ENCODE measurements around the gene BCAS3. TPM values are rescaled to one million over a fixed set of nuclear protein-coding genes. Genes with fewer than 3 reads are reported as not detected.

The BCAS3 gene
- total RNA-seq: 1 to 10 TPM; 7.2 to 7.5 TPM

- H3K4me1 Mint-ChIP-seq (ENCODE audit: low read depth): peaks cover 11% of the 10 kb centered on the region
- H3K36me3 Mint-ChIP-seq (ENCODE audit: low read depth): no peaks in the 10 kb centered on the region
- H3K9me3 Mint-ChIP-seq: peaks cover 1% of the 10 kb centered on the region
- H3K27me3 Mint-ChIP-seq (ENCODE audit: low read depth): no peaks in the 10 kb centered on the region
- peak within 1 kb of the TSS; percentile 79 for H3K27ac Mint-ChIP-seq
- peak within 1 kb of the TSS; percentile 91 for H3K4me3 Mint-ChIP-seq
- intact Hi-C loops (cut with micrococcal nuclease): loop anchor here (1.0 to 10.0 kb wide), 6 partner anchors 77 to 1522 kb away; partner anchors contain the start of genes APPBP2, HEATR6, PPM1D and PRR11
- DNase-seq: peak; percentile 99
- CTCF ChIA-PET: interaction anchor here (0.6 to 1.1 kb wide), 3 partner anchors 34 to 323 kb away, joined by 4 to 5 read pairs (median 4); no protein-coding TSS in a partner anchor
These were observed at the start of gene BCAS3 for GRCh38 chr17:60677308-60678117. TSS of gene BCAS3 (plus strand) at chr17:60677851.

GRCh38 chr17:60628252-60628889 is 49.3 kb upstream of the BCAS3 start:
- peaks cover 9% of the 10 kb centered on the region for H3K4me1 Mint-ChIP-seq (ENCODE audit: low read depth)

GRCh38 chr17:60629120-60629519 is 48.5 kb upstream of the BCAS3 start:
- Mint-ChIP-seq H3K4me3 (no peak overlapping the region), H3K27me3 (ENCODE audit: low read depth) (no peaks in the 10 kb centered on the region), H3K4me1 (ENCODE audit: low read depth) (peaks cover 9% of the 10 kb centered on the region), H3K27ac (no peak overlapping the region), H3K9me3 (no peaks in the 10 kb centered on the region), H3K36me3 (ENCODE audit: low read depth) (peaks cover 1% of the 10 kb centered on the region)
- intact Hi-C loops (cut with micrococcal nuclease): no loop called here
- CTCF ChIA-PET: interaction anchor here (0.6 kb wide), 2 partner anchors 9 to 106 kb away, joined by 3 to 9 read pairs; no protein-coding TSS in a partner anchor
- no peak for DNase-seq

More at GRCh38 chr17:60628252-60628889, 49.3 kb upstream of the BCAS3 start:
- no peak for DNase-seq
- H3K36me3 Mint-ChIP-seq (ENCODE audit: low read depth): peaks cover 1% of the 10 kb centered on the region
- no peaks in the 10 kb centered on the region for H3K27me3 Mint-ChIP-seq (ENCODE audit: low read depth)
- H3K9me3 Mint-ChIP-seq: no peaks in the 10 kb centered on the region
- CTCF ChIA-PET: interaction anchor here (0.6 kb wide), 2 partner anchors 10 to 105 kb away, joined by 3 to 9 read pairs; no protein-coding TSS in a partner anchor
- H3K27ac Mint-ChIP-seq: no peak overlapping the region
- H3K4me3 Mint-ChIP-seq: no peak overlapping the region
- intact Hi-C loops (cut with micrococcal nuclease): no loop called here

- intact Hi-C loops (cut with micrococcal nuclease): no loop called here
- H3K9me3 Mint-ChIP-seq: no peaks in the 10 kb centered on the region
- peak overlapping the region; percentile 30 for H3K27ac Mint-ChIP-seq
- H3K36me3 Mint-ChIP-seq (ENCODE audit: low read depth): peaks cover 1% of the 10 kb centered on the region
- H3K27me3 Mint-ChIP-seq (ENCODE audit: low read depth): no peaks in the 10 kb centered on the region
- CTCF ChIA-PET: interaction anchor here (0.7 to 1.2 kb wide), 4 partner anchors 9 to 226 kb away, joined by 3 to 4 read pairs (median 3); no protein-coding TSS in a partner anchor
- DNase-seq: no peak
- no peak overlapping the region for H3K4me3 Mint-ChIP-seq
- peaks cover 9% of the 10 kb centered on the region for H3K4me1 Mint-ChIP-seq (ENCODE audit: low read depth)
These were observed 47.3 kb upstream of the BCAS3 start for GRCh38 chr17:60630352-60630751.

- peaks cover 1% of the 10 kb centered on the region for H3K36me3 Mint-ChIP-seq (ENCODE audit: low read depth)
- no peak overlapping the region for H3K4me3 Mint-ChIP-seq
- H3K9me3 Mint-ChIP-seq: no peaks in the 10 kb centered on the region
- no peak overlapping the region for H3K27ac Mint-ChIP-seq
- intact Hi-C loops (cut with micrococcal nuclease): no loop called here
- H3K4me1 Mint-ChIP-seq (ENCODE audit: low read depth): peaks cover 9% of the 10 kb centered on the region
- no peak for DNase-seq
- no peaks in the 10 kb centered on the region for H3K27me3 Mint-ChIP-seq (ENCODE audit: low read depth)
- CTCF ChIA-PET: interaction anchor here (0.7 to 1.2 kb wide), 5 partner anchors 8 to 226 kb away, joined by 3 to 4 read pairs (median 3); no protein-coding TSS in a partner anchor
These were observed 46.5 kb upstream of the BCAS3 start for GRCh38 chr17:60631119-60631518.

GRCh38 chr17:60637683-60638082 is 40.0 kb upstream of the BCAS3 start:
- H3K4me3 Mint-ChIP-seq: no peak overlapping the region
- DNase-seq: no peak
- intact Hi-C loops (cut with micrococcal nuclease): loop anchor here (1.0 kb wide), 3 partner anchors 35 to 216 kb away; no protein-coding TSS in a partner anchor
- H3K27ac Mint-ChIP-seq: no peak overlapping the region
- peaks cover 13% of the 10 kb centered on the region for H3K4me1 Mint-ChIP-seq (ENCODE audit: low read depth)
- no peaks in the 10 kb centered on the region for H3K36me3 Mint-ChIP-seq (ENCODE audit: low read depth)
- H3K27me3 Mint-ChIP-seq (ENCODE audit: low read depth): no peaks in the 10 kb centered on the region
- CTCF ChIA-PET: interaction anchor here (0.5 to 3.7 kb wide), 24 partner anchors 9 to 1413 kb away, joined by 3 to 22 read pairs (median 4); partner anchors contain the start of gene PPM1D
- no peaks in the 10 kb centered on the region for H3K9me3 Mint-ChIP-seq

- Mint-ChIP-seq H3K27me3 (ENCODE audit: low read depth) (no peaks in the 10 kb centered on the region), H3K36me3 (ENCODE audit: low read depth) (no peaks in the 10 kb centered on the region), H3K27ac (no peak overlapping the region), H3K9me3 (no peaks in the 10 kb centered on the region), H3K4me1 (ENCODE audit: low read depth) (peaks cover 13% of the 10 kb centered on the region), H3K4me3 (no peak overlapping the region)
- DNase-seq: no peak
- CTCF ChIA-PET: interaction anchor here (0.6 to 3.7 kb wide), 17 partner anchors 8 to 421 kb away, joined by 3 to 22 read pairs (median 4); no protein-coding TSS in a partner anchor
- intact Hi-C loops (cut with micrococcal nuclease): no loop called here
These were observed 38.7 kb upstream of the BCAS3 start for GRCh38 chr17:60639019-60639330.

GRCh38 chr17:60640503-60640902 is 37.1 kb upstream of the BCAS3 start:
- DNase-seq: no peak
- intact Hi-C loops (cut with micrococcal nuclease): loop anchor here (5.0 kb wide), 1 partner anchor 203 kb away; no protein-coding TSS in a partner anchor
- H3K27me3 Mint-ChIP-seq (ENCODE audit: low read depth): no peaks in the 10 kb centered on the region
- CTCF ChIA-PET: interaction anchor here (0.6 to 3.7 kb wide), 7 partner anchors 41 to 1472 kb away, joined by 3 to 22 read pairs (median 4); partner anchors contain the start of gene PPM1D
- H3K27ac Mint-ChIP-seq: no peak overlapping the region
- no peaks in the 10 kb centered on the region for H3K36me3 Mint-ChIP-seq (ENCODE audit: low read depth)
- H3K4me1 Mint-ChIP-seq (ENCODE audit: low read depth): peaks cover 13% of the 10 kb centered on the region
- H3K4me3 Mint-ChIP-seq: no peak overlapping the region
- H3K9me3 Mint-ChIP-seq: no peaks in the 10 kb centered on the region

GRCh38 chr17:60641126-60641525 is 36.5 kb upstream of the BCAS3 start:
- CTCF ChIA-PET: interaction anchor here (0.6 to 3.7 kb wide), 5 partner anchors 41 to 285 kb away, joined by 3 to 22 read pairs (median 4); partner anchors contain the start of gene PPM1D
- H3K27ac Mint-ChIP-seq: no peak overlapping the region
- H3K9me3 Mint-ChIP-seq: no peaks in the 10 kb centered on the region
- DNase-seq: no peak
- H3K27me3 Mint-ChIP-seq (ENCODE audit: low read depth): no peaks in the 10 kb centered on the region
- no peak overlapping the region for H3K4me3 Mint-ChIP-seq
- intact Hi-C loops (cut with micrococcal nuclease): loop anchor here (5.0 kb wide), 1 partner anchor 204 kb away; no protein-coding TSS in a partner anchor
- peaks cover 13% of the 10 kb centered on the region for H3K4me1 Mint-ChIP-seq (ENCODE audit: low read depth)
- no peaks in the 10 kb centered on the region for H3K36me3 Mint-ChIP-seq (ENCODE audit: low read depth)

- Mint-ChIP-seq H3K4me1 (ENCODE audit: low read depth) (peaks cover 13% of the 10 kb centered on the region), H3K36me3 (ENCODE audit: low read depth) (no peaks in the 10 kb centered on the region), H3K9me3 (no peaks in the 10 kb centered on the region), H3K27ac (no peak overlapping the region), H3K4me3 (no peak overlapping the region), H3K27me3 (ENCODE audit: low read depth) (no peaks in the 10 kb centered on the region)
- CTCF ChIA-PET: interaction anchor here (1.1 to 1.2 kb wide), 2 partner anchors 42 to 72 kb away, joined by 3 to 4 read pairs; partner anchors contain the start of gene PPM1D
- intact Hi-C loops (cut with micrococcal nuclease): loop anchor here (5.0 kb wide), 1 partner anchor 205 kb away; no protein-coding TSS in a partner anchor
- peak; percentile 74 for DNase-seq
These were observed 35.8 kb upstream of the BCAS3 start for GRCh38 chr17:60641810-60642220.

- Mint-ChIP-seq H3K36me3 (ENCODE audit: low read depth) (peaks cover 21% of the 10 kb centered on the region), H3K4me1 (ENCODE audit: low read depth) (peaks cover 13% of the 10 kb centered on the region), H3K27me3 (ENCODE audit: low read depth) (no peaks in the 10 kb centered on the region), H3K27ac (no peak overlapping the region), H3K4me3 (no peak overlapping the region), H3K9me3 (no peaks in the 10 kb centered on the region)
- CTCF ChIA-PET: interaction anchor here (0.6 to 1.3 kb wide), 2 partner anchors 27 to 69 kb away, joined by 3 to 5 read pairs; no protein-coding TSS in a partner anchor
- intact Hi-C loops (cut with micrococcal nuclease): no loop called here
- DNase-seq: no peak
These were observed 31.6 kb upstream of the BCAS3 start for GRCh38 chr17:60645918-60646523.

All from activated naive CD4-positive, alpha-beta T cell treated with anti-CD3 and anti-CD28 coated beads for 36 hours (primary cell).